ENCODE results near the gene CHRNB2.
"Not testable (repeated sequence)": the region's sequence is repeated elsewhere in the genome, so short reads cannot be mapped to it uniquely, and the experiment has no call there.

GRCh38 chr1:154531950-154532349 is 35.6 kb upstream of the CHRNB2 start:
- TF ChIP-seq, protein P1, sequence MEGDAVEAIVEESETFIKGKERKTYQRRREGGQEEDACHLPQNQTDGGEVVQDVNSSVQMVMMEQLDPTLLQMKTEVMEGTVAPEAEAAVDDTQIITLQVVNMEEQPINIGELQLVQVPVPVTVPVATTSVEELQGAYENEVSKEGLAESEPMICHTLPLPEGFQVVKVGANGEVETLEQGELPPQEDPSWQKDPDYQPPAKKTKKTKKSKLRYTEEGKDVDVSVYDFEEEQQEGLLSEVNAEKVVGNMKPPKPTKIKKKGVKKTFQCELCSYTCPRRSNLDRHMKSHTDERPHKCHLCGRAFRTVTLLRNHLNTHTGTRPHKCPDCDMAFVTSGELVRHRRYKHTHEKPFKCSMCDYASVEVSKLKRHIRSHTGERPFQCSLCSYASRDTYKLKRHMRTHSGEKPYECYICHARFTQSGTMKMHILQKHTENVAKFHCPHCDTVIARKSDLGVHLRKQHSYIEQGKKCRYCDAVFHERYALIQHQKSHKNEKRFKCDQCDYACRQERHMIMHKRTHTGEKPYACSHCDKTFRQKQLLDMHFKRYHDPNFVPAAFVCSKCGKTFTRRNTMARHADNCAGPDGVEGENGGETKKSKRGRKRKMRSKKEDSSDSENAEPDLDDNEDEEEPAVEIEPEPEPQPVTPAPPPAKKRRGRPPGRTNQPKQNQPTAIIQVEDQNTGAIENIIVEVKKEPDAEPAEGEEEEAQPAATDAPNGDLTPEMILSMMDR (conservative IDR thresholded peaks at IDR 0.05 in 1 of 2, IDR thresholded peaks at IDR 0.05 in 1 of 2; ENCODE audit: low read depth in 1 of 2, low read length in 2 of 2) = not testable (repeated sequence)
- not testable (repeated sequence) for TF ChIP-seq EZH2 (IDR thresholded peaks at IDR 0.05; ENCODE audit: low read length, missing control alignments)
